GM12874 (cell line): ENCODE results near the gene BTBD8.

Source experiments
- TF ChIP-seq, protein P1 (sequence below): IDR thresholded peaks from 2 replicates; pipeline ENCODE4 v1.5.1; 2011; ENCODE audit warnings: low read depth, mild to moderate bottlenecking, control low read depth, low read length, moderate library complexity; ENCODE audit not compliant: insufficient read depth

Gene BTBD8

GRCh38 chr1:92210701-92211100 is 130.6 kb downstream of the BTBD8 start:
- TF ChIP-seq, protein P1, sequence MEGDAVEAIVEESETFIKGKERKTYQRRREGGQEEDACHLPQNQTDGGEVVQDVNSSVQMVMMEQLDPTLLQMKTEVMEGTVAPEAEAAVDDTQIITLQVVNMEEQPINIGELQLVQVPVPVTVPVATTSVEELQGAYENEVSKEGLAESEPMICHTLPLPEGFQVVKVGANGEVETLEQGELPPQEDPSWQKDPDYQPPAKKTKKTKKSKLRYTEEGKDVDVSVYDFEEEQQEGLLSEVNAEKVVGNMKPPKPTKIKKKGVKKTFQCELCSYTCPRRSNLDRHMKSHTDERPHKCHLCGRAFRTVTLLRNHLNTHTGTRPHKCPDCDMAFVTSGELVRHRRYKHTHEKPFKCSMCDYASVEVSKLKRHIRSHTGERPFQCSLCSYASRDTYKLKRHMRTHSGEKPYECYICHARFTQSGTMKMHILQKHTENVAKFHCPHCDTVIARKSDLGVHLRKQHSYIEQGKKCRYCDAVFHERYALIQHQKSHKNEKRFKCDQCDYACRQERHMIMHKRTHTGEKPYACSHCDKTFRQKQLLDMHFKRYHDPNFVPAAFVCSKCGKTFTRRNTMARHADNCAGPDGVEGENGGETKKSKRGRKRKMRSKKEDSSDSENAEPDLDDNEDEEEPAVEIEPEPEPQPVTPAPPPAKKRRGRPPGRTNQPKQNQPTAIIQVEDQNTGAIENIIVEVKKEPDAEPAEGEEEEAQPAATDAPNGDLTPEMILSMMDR, result no peak

- TF ChIP-seq, protein P1, result no peak
These were observed 131.0 kb downstream of the BTBD8 start for GRCh38 chr1:92211166-92211565.

DNA sequence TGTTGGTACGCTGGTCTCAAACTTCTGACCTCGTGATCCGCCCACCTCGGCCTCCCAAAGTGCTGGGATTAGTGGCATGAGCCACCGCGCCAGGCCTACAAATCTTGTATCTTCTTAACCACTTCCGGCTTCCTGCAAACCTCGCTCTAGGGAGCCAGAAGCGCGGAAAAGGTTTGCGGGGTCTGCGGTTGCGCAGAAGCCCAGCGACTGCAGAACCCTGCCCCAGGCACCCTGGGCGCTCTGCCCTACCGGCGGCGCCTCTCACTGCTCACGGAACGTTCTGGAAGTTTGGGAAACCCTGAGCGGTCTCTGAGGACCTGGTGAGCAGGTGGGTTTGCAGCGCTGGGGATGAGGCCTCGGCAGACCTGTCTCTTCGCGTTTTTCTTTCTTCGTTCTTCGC is 137.6 kb downstream of the BTBD8 start, which contains the start of gene C1orf146:
TSS of gene C1orf146 (plus strand) at position 195 of the 400 bp plus-strand sequence. CDS start 13,506 bp downstream, outside the sequence.
- TF ChIP-seq, protein P1, result no peak

DNA sequence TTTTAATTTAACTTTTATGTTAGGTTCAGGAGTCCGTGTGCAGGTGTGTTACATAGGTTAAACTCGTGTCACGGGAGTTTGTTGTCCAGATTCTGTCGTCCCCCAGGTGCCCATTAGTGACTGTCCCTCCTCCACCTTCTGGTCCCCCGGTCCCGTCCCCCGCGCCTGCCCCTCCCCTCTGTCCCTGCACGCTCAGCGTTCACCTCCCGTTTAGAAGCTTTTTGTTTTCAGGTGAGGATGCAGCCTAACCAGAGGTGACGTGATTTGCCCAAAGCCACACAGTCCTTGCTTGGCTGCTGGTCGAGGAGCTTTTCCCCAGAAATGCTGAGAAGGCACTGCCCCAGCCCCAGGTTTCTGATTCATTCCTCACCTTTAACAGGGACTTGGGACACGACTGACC is 138.4 kb downstream of the BTBD8 start:
- TF ChIP-seq, protein P1, result no peak

GRCh38 chr1:92219028-92219427 is 138.9 kb downstream of the BTBD8 start:
- TF ChIP-seq, protein P1, result no peak

- TF ChIP-seq, protein P1, result no peak
These were observed 148.3 kb downstream of the BTBD8 start for GRCh38 chr1:92228401-92228800.

DNA sequence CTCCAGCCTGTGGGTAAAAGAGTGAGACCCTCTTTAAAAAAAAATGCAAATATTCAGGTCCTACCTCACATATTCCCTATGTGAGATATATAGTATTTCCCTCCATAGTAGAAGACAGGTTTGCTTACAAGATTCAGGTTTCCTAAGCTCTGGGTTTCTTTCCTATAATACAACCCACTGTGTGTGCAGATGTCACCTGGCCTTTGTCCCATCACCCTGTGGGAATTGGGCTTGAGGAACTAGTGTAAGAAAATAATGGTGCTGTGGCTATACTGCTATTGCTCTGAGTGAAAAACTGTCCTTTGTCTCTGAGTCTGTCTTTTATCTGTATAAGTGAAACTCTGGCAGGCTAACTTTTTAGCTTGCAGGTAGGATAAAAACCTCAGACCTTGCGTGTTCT is 150.6 kb downstream of the BTBD8 start:
- TF ChIP-seq, protein P1, result no peak
